HG02759 (cell line): ENCODE data around the gene BLNK.
"Not testable (repeated sequence)": the region's sequence is repeated elsewhere in the genome, so short reads cannot be mapped to it uniquely, and the experiment has no call there.

Experiments
- ATAC-seq: cut with Tn5 transposase; IDR thresholded peaks from one replicate; pipeline ENCODE4 v1.9.1; 2021; ENCODE audit warnings: mild to moderate bottlenecking, moderate library complexity; ENCODE audit not compliant: unreplicated experiment

The BLNK gene

DNA sequence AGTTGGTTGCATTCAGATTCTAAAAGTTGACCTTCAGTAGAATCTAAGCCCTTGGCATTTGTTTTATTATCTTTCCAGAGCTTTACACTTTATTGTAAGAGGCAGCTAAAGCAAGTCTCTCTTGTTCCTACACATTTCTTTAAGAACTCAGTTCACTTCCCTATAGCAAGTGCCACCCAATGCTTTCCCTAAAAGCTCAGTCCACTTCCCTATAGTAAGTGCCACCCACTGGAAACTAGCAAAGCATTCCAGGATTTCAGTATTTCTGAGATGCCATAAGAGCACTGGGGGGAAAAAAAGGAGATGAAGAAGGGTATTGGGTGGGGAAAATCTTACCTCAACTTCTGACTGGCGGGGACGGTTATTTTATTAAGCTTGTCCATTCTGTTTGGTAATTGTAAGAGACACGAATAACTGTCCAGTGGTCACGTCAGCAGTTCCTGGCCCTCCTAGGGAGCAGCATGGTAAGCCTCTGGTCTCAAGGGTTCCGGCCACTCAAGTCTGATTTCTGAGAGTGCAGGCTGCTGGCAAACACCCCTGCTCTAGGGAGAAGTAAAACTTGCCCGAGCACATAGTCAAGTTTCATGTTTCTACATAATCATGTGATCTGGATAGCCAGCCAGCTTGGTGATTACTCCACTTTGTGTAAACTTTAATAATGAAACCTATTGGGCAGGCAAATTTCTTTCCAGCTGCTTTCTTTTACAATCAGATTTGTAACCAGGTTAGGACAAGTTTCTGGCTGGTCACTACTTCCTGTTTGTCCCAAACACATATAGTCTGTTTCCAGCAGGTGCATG is at the start of gene BLNK:
Gene BLNK (minus strand): TSS at position 554 of the 800 bp plus-strand sequence. CDS start 171 bp downstream, at position 383.
- peak; percentile 68 for ATAC-seq

- no peak for ATAC-seq
These were observed 48.5 kb upstream of the BLNK start for GRCh38 chr10:96319754-96320474.

DNA sequence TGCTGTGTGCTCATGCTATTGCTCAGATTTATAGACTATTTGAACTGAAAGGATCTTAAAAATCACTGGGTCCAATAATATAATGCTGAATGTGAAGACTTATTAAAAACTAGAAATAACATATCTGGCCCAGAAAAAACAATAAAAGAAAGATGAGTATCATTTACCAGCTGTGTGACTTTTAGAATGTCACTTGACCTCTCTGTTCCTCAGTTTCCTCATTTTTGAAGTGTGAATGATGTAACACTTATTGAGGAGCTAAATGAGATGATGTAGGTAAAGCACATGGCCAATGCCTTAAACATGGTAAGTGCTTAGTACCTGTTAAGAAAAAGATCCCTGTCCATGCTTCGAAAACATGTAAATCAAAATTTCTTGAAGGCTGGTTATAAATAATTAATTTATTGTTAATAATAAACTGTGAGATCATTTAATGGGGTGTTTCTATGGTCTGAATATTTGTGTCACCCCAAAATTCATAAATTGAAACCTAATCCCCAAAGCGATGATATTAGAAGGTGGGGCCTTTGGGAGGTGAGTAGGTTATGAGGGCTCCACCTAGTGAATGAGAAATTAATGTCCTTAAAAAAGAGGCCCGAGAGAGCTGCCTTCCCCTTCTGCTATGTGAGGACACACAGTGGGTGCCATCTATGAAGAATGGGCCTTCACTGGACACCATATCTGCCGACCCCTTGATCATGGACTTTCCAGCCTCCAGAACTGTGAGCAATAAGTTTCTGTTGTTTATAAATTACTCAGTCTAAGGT is 45.9 kb upstream of the BLNK start:
- no peak for ATAC-seq

- ATAC-seq = no peak
These were observed 42.0 kb upstream of the BLNK start for GRCh38 chr10:96313344-96313743.

- no peak for ATAC-seq
These were observed 39.9 kb upstream of the BLNK start for GRCh38 chr10:96311180-96311715.

- no peak for ATAC-seq
These were observed 38.9 kb upstream of the BLNK start for GRCh38 chr10:96310321-96310669.

DNA sequence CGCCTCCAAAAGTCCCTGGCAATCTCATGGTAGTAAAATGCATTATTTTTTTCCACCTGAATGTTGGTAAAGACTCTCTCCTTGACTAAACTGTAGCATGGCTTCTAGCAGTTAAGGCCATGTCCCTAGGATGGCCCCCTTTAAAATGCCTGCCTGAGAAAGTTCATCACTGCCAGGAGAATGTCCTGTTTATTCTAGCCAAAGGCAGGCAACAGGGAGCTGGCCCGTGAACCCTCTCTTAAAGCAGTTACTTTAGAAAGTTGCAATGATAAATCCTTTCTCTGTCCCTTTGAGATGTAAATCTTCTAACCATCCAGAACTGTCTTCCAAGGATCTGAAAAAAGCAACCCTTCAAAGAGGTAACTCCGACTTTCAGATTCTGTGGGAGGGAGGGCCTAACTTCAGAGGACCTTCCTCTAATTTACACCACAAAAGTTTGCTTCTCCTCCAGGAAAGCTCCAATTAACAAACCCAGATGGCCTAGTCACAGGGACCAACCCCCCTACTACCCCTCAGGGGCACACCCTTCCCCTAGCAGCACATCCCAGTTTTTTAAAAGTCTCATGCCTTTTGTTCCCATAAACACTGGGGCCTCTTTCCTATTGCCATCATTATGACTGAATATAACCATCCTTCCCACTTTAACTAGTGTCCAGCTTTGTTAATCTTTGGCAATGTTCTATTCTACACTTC is 38.4 kb upstream of the BLNK start:
- ATAC-seq = no peak

- ATAC-seq = not testable (repeated sequence)
These were observed 37.5 kb upstream of the BLNK start for GRCh38 chr10:96308854-96309253.

DNA sequence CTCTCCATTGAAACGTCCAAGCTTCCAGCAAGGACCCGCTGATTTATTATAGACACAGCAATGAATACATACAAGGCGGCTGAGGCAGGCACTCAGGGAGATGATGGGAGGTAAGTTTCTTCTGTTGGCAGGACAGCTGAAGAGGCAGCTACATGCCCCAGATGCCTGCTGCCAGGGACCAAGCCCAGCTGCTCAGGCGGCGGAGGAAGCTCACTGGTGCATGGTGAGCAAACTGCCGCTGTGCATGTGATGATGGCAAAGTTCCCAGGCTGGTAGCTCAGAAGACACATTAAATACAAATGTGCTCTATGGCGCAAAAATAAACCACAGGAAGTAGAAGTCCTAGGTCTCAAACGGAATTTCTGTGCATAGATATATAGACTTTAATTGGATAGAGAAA is 35.1 kb upstream of the BLNK start:
- peak; percentile 61 for ATAC-seq

- no peak for ATAC-seq
These were observed 33.6 kb upstream of the BLNK start for GRCh38 chr10:96305019-96305418.

- ATAC-seq = no peak
These were observed 32.9 kb upstream of the BLNK start, which contains the start of gene DNTT for GRCh38 chr10:96304230-96304629. Gene DNTT, plus strand, starts transcription at chr10:96304434. Its CDS starts 64 bp downstream, at chr10:96304498.

- ATAC-seq = no peak
These were observed 30.2 kb upstream of the BLNK start for GRCh38 chr10:96301616-96302015.

DNA sequence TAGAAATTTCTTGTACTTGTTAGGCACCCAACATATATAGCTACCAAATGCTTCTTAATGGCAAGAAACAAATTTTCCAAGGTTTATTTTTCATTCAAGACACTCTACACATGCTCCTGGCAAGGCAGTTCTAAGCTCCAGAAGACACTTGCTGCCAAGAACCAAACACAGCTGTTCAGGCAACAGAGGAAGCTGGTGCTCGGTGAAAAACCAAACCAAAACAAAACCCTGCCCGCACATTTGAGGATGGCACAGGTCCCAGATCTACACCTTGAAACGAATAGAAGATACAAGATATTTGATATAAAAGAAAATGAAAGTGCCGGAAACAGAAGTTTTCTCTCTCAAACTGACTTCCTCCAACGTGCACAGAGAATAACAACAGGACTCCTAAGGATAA is 28.0 kb upstream of the BLNK start:
- no peak for ATAC-seq

- no peak for ATAC-seq
These were observed 27.0 kb upstream of the BLNK start for GRCh38 chr10:96298362-96298761.

GRCh38 chr10:96297486-96297885 is 26.1 kb upstream of the BLNK start:
- no peak for ATAC-seq

GRCh38 chr10:96295475-96295874 is 24.1 kb upstream of the BLNK start:
- no peak for ATAC-seq

- peak; percentile 63 for ATAC-seq
These were observed 21.9 kb upstream of the BLNK start for GRCh38 chr10:96292971-96293920.

GRCh38 chr10:96290368-96291133 is 19.2 kb upstream of the BLNK start:
- ATAC-seq = no peak
